ENCODE measurements around the gene TNFRSF17.

Gene TNFRSF17

GRCh38 chr16:12002447-12003006 is 37.5 kb downstream of the TNFRSF17 start:
- Mint-ChIP-seq H3K4me1 (ENCODE audit: low read depth) (peaks cover 36% of the 10 kb centered on the region), H3K4me3 (no peak overlapping the region), H3K36me3 (ENCODE audit: low read depth) (peaks cover 93% of the 10 kb centered on the region)

GRCh38 chr16:12006637-12007036 is 41.6 kb downstream of the TNFRSF17 start:
- Mint-ChIP-seq H3K27ac (no peak overlapping the region), H3K4me3 (no peak overlapping the region)
- intact Hi-C loops (cut with micrococcal nuclease) = no loop called here

More at GRCh38 chr16:12002447-12003006, 37.5 kb downstream of the TNFRSF17 start:
- no peaks in the 10 kb centered on the region for H3K9me3 Mint-ChIP-seq
- no peaks in the 10 kb centered on the region for H3K27me3 Mint-ChIP-seq
- H3K27ac Mint-ChIP-seq = no peak overlapping the region
- intact Hi-C loops (cut with micrococcal nuclease) = no loop called here

GRCh38 chr16:12009462-12009861 is 44.5 kb downstream of the TNFRSF17 start:
- H3K27me3 Mint-ChIP-seq = no peaks in the 10 kb centered on the region
- H3K9me3 Mint-ChIP-seq = no peaks in the 10 kb centered on the region
- H3K27ac Mint-ChIP-seq = peak overlapping the region; percentile 88
- peaks cover 36% of the 10 kb centered on the region for H3K4me1 Mint-ChIP-seq (ENCODE audit: low read depth)
- intact Hi-C loops (cut with micrococcal nuclease) = no loop called here
- H3K4me3 Mint-ChIP-seq = no peak overlapping the region
- H3K36me3 Mint-ChIP-seq (ENCODE audit: low read depth) = peaks cover 67% of the 10 kb centered on the region

More at GRCh38 chr16:12006637-12007036, 41.6 kb downstream of the TNFRSF17 start:
- peaks cover 37% of the 10 kb centered on the region for H3K4me1 Mint-ChIP-seq (ENCODE audit: low read depth)
- H3K27me3 Mint-ChIP-seq = no peaks in the 10 kb centered on the region
- H3K9me3 Mint-ChIP-seq = no peaks in the 10 kb centered on the region
- peaks cover 70% of the 10 kb centered on the region for H3K36me3 Mint-ChIP-seq (ENCODE audit: low read depth)

GRCh38 chr16:12009922-12010321 is 44.9 kb downstream of the TNFRSF17 start:
- peak overlapping the region; percentile 88 for H3K27ac Mint-ChIP-seq
- H3K27me3 Mint-ChIP-seq = no peaks in the 10 kb centered on the region
- no peak overlapping the region for H3K4me3 Mint-ChIP-seq
- H3K4me1 Mint-ChIP-seq (ENCODE audit: low read depth) = peaks cover 33% of the 10 kb centered on the region
- no peaks in the 10 kb centered on the region for H3K9me3 Mint-ChIP-seq
- H3K36me3 Mint-ChIP-seq (ENCODE audit: low read depth) = peaks cover 67% of the 10 kb centered on the region
- intact Hi-C loops (cut with micrococcal nuclease) = loop anchor here (2.0 kb wide), 1 partner anchor 53 kb away; no protein-coding TSS in a partner anchor

- peaks cover 33% of the 10 kb centered on the region for H3K4me1 Mint-ChIP-seq (ENCODE audit: low read depth)
- H3K27me3 Mint-ChIP-seq = no peaks in the 10 kb centered on the region
- H3K4me3 Mint-ChIP-seq = peak overlapping the region; percentile 60
- intact Hi-C loops (cut with micrococcal nuclease) = loop anchor here (2.0 kb wide), 1 partner anchor 52 kb away; no protein-coding TSS in a partner anchor
- H3K9me3 Mint-ChIP-seq = no peaks in the 10 kb centered on the region
- H3K27ac Mint-ChIP-seq = peak overlapping the region; percentile 88
- peaks cover 67% of the 10 kb centered on the region for H3K36me3 Mint-ChIP-seq (ENCODE audit: low read depth)
These were observed 45.6 kb downstream of the TNFRSF17 start for GRCh38 chr16:12010388-12011251.

GRCh38 chr16:12011565-12011964 is 46.6 kb downstream of the TNFRSF17 start:
- peaks cover 36% of the 10 kb centered on the region for H3K4me1 Mint-ChIP-seq (ENCODE audit: low read depth)
- peak overlapping the region; percentile 88 for H3K27ac Mint-ChIP-seq

GRCh38 chr16:12016291-12016947 is 51.4 kb downstream of the TNFRSF17 start:
- Mint-ChIP-seq H3K4me3 (no peak overlapping the region), H3K27ac (peak overlapping the region; percentile 48), H3K27me3 (no peaks in the 10 kb centered on the region), H3K4me1 (ENCODE audit: low read depth) (peaks cover 15% of the 10 kb centered on the region), H3K36me3 (ENCODE audit: low read depth) (peaks cover 62% of the 10 kb centered on the region), H3K9me3 (no peaks in the 10 kb centered on the region)
- intact Hi-C loops (cut with micrococcal nuclease) = no loop called here

More at GRCh38 chr16:12011565-12011964, 46.6 kb downstream of the TNFRSF17 start:
- H3K9me3 Mint-ChIP-seq = no peaks in the 10 kb centered on the region
- intact Hi-C loops (cut with micrococcal nuclease) = loop anchor here (2.0 kb wide), 1 partner anchor 51 kb away; no protein-coding TSS in a partner anchor
- H3K27me3 Mint-ChIP-seq = no peaks in the 10 kb centered on the region
- H3K36me3 Mint-ChIP-seq (ENCODE audit: low read depth) = peaks cover 61% of the 10 kb centered on the region
- H3K4me3 Mint-ChIP-seq = no peak overlapping the region

- Mint-ChIP-seq H3K9me3 (no peaks in the 10 kb centered on the region), H3K4me3 (no peak overlapping the region), H3K4me1 (ENCODE audit: low read depth) (peaks cover 15% of the 10 kb centered on the region), H3K27me3 (no peaks in the 10 kb centered on the region), H3K27ac (no peak overlapping the region), H3K36me3 (ENCODE audit: low read depth) (peaks cover 63% of the 10 kb centered on the region)
- intact Hi-C loops (cut with micrococcal nuclease) = no loop called here
These were observed 52.5 kb downstream of the TNFRSF17 start for GRCh38 chr16:12017558-12017957.
